B cell (primary cell): ENCODE measurements around the gene OTOGL. TPM values are rescaled to one million over a fixed set of nuclear protein-coding genes. Genes with fewer than 3 reads are reported as not detected.

Experiments used
- ATAC-seq: fragments of 200-7000 bp; cut with Tn5 transposase; one replicate; pipeline ENCODE4 v1.10.0; 2021; ENCODE audit warnings: low read depth, mild to moderate bottlenecking, moderate number of reproducible peaks, moderate library complexity
- CTCF ChIA-PET: fragments of 350-600 bp; sonication (Branson Sonifier 250); formaldehyde crosslinking; loops from one replicate; lab custom pipeline; 2021; ENCODE audit warnings: antibody characterized with exemption, inconsistent platforms; lab: Charles Lee
- POLR2A ChIA-PET: fragments of 350-600 bp; sonication (Branson Sonifier 250); formaldehyde crosslinking; loops from one replicate; lab custom pipeline; 2021; ENCODE audit warnings: antibody characterized with exemption; lab: Charles Lee
- DNase-seq: peaks from one replicate; pipeline ENCODE4 v3.0.0; 2013
- H2AFZ ChIP-seq: 2 replicates; pipeline ENCODE4 v1.6.1; 2012; ENCODE audit warnings: mild to moderate bottlenecking, low read depth, low read length; ENCODE audit not compliant: insufficient read depth, poor library complexity, severe bottlenecking
- H3K27ac ChIP-seq, 2 donors: 1 replicate in 1 of 2; 2 replicates in 1 of 2; pipeline ENCODE4 v1.5.1; 2012 to 2013; ENCODE audit warnings: low read length in 2 of 2, mild to moderate bottlenecking in 2 of 2, moderate library complexity in 1 of 2
- H3K27me3 ChIP-seq, 4 experiments: fragments of 200-600 bp in 1 of 4; sonication (generic) in 1 of 4; replicated peaks in 1 of 4; 1 replicate in 2 of 4; 2 replicates in 2 of 4; pipeline versions ENCODE4 v1.6.1 to v1.7.0; 2013 to 2016; ENCODE audit warnings: low read length in 3 of 4, mild to moderate bottlenecking in 2 of 4, mixed read lengths in 1 of 4, moderate library complexity in 1 of 4; ENCODE audit not compliant: insufficient read depth in 4 of 4, control insufficient read depth in 3 of 4; ENCODE audit errors: control extremely low read depth in 1 of 4
- H3K36me3 ChIP-seq, 2 experiments: replicated peaks in 1 of 2; 1 replicate in 1 of 2; 2 replicates in 1 of 2; pipeline versions ENCODE4 v1.6.1 to v1.7.1; 2013; ENCODE audit warnings: low read length in 1 of 2; ENCODE audit not compliant: insufficient read depth in 2 of 2, control insufficient read depth in 1 of 2; ENCODE audit errors: control extremely low read depth in 1 of 2, extremely low read depth in 1 of 2
- H3K4me1 ChIP-seq, 2 donors: fragments of 200-600 bp in 1 of 2; sonication (generic) in 1 of 2; 1 replicate in 1 of 2; 2 replicates in 1 of 2; pipeline versions ENCODE4 v1.5.1 to v1.6.1; 2013 to 2017; ENCODE audit warnings: low read length in 2 of 2; ENCODE audit not compliant: control insufficient read depth in 2 of 2, insufficient read depth in 2 of 2
- H3K4me2 ChIP-seq: replicated peaks from 2 replicates; pipeline ENCODE3; 2012; ENCODE audit warnings: mild to moderate bottlenecking, low read depth, low read length; ENCODE audit not compliant: poor library complexity, severe bottlenecking
- H3K4me3 ChIP-seq, 5 experiments: fragments of 200-600 bp in 1 of 5; sonication (generic) in 1 of 5; 1 replicate in 3 of 5; 2 replicates in 2 of 5; pipeline versions ENCODE4 v1.5.1 to v1.7.0; 2011 to 2016; ENCODE audit warnings: low read length in 4 of 5, mild to moderate bottlenecking in 4 of 5, low read depth in 2 of 5, control low read depth in 1 of 5, moderate library complexity in 1 of 5; ENCODE audit not compliant: insufficient read depth in 1 of 5; ENCODE audit errors: control extremely low read depth in 1 of 5, extremely low read depth in 1 of 5
- H3K79me2 ChIP-seq: fragments of 200-600 bp; sonication (generic); one replicate; pipeline ENCODE4 v1.6.0; 2016; ENCODE audit warnings: low read length; ENCODE audit not compliant: control insufficient read depth, insufficient read depth
- H3K9ac ChIP-seq: fragments of 200-600 bp; sonication (generic); 2 replicates; pipeline ENCODE4 v1.6.1; 2017; ENCODE audit warnings: mild to moderate bottlenecking, low read length, moderate library complexity
- H3K9me3 ChIP-seq, 3 donors: one replicate each; pipeline versions ENCODE4 v1.6.1 to v1.7.1; 2013; ENCODE audit warnings: low read length in 2 of 3; ENCODE audit not compliant: control insufficient read depth in 2 of 3, insufficient read depth in 1 of 3; ENCODE audit errors: control extremely low read depth in 1 of 3
- H4K20me1 ChIP-seq: 2 replicates; pipeline ENCODE4 v1.6.0; 2012; ENCODE audit warnings: mild to moderate bottlenecking, low read length; ENCODE audit not compliant: insufficient read depth, control insufficient read depth, poor library complexity, severe bottlenecking
- H3K27ac Mint-ChIP-seq: one replicate; pipeline ENCODE4 v1.8.0; 2021; ENCODE audit warnings: mixed read lengths
- H3K27me3 Mint-ChIP-seq: one replicate; pipeline ENCODE4 v1.8.0; 2021; ENCODE audit warnings: mixed read lengths
- H3K4me1 Mint-ChIP-seq: one replicate; pipeline ENCODE4 v1.8.0; 2021; ENCODE audit warnings: mixed read lengths
- H3K4me3 Mint-ChIP-seq: one replicate; pipeline ENCODE4 v1.8.0; 2021; ENCODE audit warnings: mixed read lengths
- H3K9me3 Mint-ChIP-seq: one replicate; pipeline ENCODE4 v1.8.0; 2022; ENCODE audit warnings: mixed read lengths; ENCODE audit not compliant: insufficient read depth
- CTCF ChIP-seq: fragments of 200-600 bp; IDR thresholded peaks from one replicate; pipeline ENCODE4 v1.8.0; 2022; ENCODE audit warnings: antibody characterized with exemption, mild to moderate bottlenecking
- EZH2 ChIP-seq: IDR thresholded peaks from 2 replicates; pipeline ENCODE4 v1.6.1; 2012; ENCODE audit warnings: borderline replicate concordance, low read depth, mild to moderate bottlenecking, moderate library complexity, low read length; ENCODE audit not compliant: insufficient read depth, poor library complexity, severe bottlenecking
- WGBS: methylation state at CpG from one replicate; pipeline ENCODE4 v1.1.5; 2013; ENCODE audit warnings: missing lambda C conversion rate; ENCODE audit not compliant: insufficient coverage; 5-methylcytosine and 5-hydroxymethylcytosine counted together
- intact Hi-C: fragments of 100-400 bp; cut with micrococcal nuclease; formaldehyde crosslinking; loops from one replicate; pipeline ENCODE4 v1.10.0; 2022
- polyA plus RNA-seq: library from polyadenylated mRNA; depleted of rRNA; stranded (reverse); fragments of >200 nt; gene quantifications from 2 replicates; pipeline ENCODE4 v1.2.3, GENCODE V29; 2012
- total RNA-seq, 2 donors: library from RNA; stranded (reverse); fragments of 120-200 nt in 1 of 2; gene quantifications; 1 replicate in 1 of 2; 2 replicates in 1 of 2; pipeline versions ENCODE4 v1.2.3 to v1.2.4, GENCODE V29; 2013 to 2022

OTOGL gene
- total and polyA plus RNA-seq, 2 donors (not counting 1 experiment from before 2014, with no cell fraction given): not detected

DNA sequence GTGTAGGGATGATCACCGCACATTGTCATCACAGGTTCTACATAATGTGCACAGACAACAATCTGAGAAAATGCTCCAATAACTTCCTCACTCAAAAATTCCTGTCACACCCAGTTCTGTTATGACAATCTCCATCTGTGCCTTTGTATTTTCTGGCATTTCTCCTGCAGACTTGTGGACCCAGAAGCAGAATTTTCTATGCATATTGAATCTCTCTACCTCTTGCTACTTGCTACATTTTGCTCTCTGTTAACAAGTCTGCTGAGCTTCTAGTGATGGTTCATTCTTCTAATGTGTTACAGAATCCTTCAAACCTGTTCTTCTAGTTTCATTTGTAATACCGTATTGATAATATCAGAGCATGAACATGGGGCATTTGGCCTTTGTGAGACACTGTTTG, 216.9 kb downstream of the OTOGL start:
- H3K4me3 ChIP-seq: no peak overlapping the region
- no peaks in the 10 kb centered on the region for H3K79me2 ChIP-seq
- CTCF ChIA-PET: no interaction called here
- no peaks in the 10 kb centered on the region for H3K4me1 ChIP-seq
- no peak overlapping the region for H2AFZ ChIP-seq
- H3K9me3 Mint-ChIP-seq: no peaks in the 10 kb centered on the region
- TF ChIP-seq CTCF (no peak), EZH2 (no peak)
- H4K20me1 ChIP-seq: no peaks in the 10 kb centered on the region
- no peak overlapping the region for H3K4me3 Mint-ChIP-seq
- POLR2A ChIA-PET: no interaction called here
- H3K36me3 ChIP-seq: no peaks in the 10 kb centered on the region
- no peak overlapping the region for H3K4me2 ChIP-seq
- H3K27me3 Mint-ChIP-seq: no peaks in the 10 kb centered on the region
- no peaks in the 10 kb centered on the region for H3K9me3 ChIP-seq
- WGBS: 100% methylated on average over 1 of the region's 2 CpGs
- no peak overlapping the region for H3K9ac ChIP-seq
- H3K27me3 ChIP-seq: no peaks in the 10 kb centered on the region
- no peaks in the 10 kb centered on the region for H3K4me1 Mint-ChIP-seq
- no peak overlapping the region for H3K27ac ChIP-seq
- DNase-seq: no peak
- no peak for ATAC-seq
- no peak overlapping the region for H3K27ac Mint-ChIP-seq
- intact Hi-C loops: no loop called here

GRCh38 chr12:80317307-80317706, 218.0 kb downstream of the OTOGL start:
- TF ChIP-seq EZH2: no peak
- no peak for TF ChIP-seq CTCF
- no peak overlapping the region for H3K4me3 Mint-ChIP-seq
- no peak overlapping the region for H2AFZ ChIP-seq

More at GRCh38 chr12:80317307-80317706, 218.0 kb downstream of the OTOGL start:
- Histone ChIP-seq H3K4me1 (no peaks in the 10 kb centered on the region), H3K4me2 (no peak overlapping the region), H3K27me3 (no peaks in the 10 kb centered on the region), H3K9me3 (no peaks in the 10 kb centered on the region), H3K4me3 (no peak overlapping the region), H3K79me2 (no peaks in the 10 kb centered on the region), H4K20me1 (no peaks in the 10 kb centered on the region), H3K9ac (no peak overlapping the region), H3K36me3 (no peaks in the 10 kb centered on the region), H3K27ac (no peak overlapping the region)
- intact Hi-C loops: no loop called here
- H3K4me1 Mint-ChIP-seq: no peaks in the 10 kb centered on the region
- ChIA-PET CTCF (no interaction called here), POLR2A (no interaction called here)
- no peak overlapping the region for H3K27ac Mint-ChIP-seq
- no peaks in the 10 kb centered on the region for H3K27me3 Mint-ChIP-seq
- ATAC-seq: no peak
- H3K9me3 Mint-ChIP-seq: no peaks in the 10 kb centered on the region
- no peak for DNase-seq
